HepG2 (cell line): Measurements from ENCODE around the gene OVCH2. TPM values are rescaled to one million over a fixed set of nuclear protein-coding genes. Genes with fewer than 3 reads are reported as not detected.

ENCODE experiments used
- CHD4 ChIP-seq: fragments of 200-600 bp; sonication (generic); IDR thresholded peaks from 2 replicates; pipeline ENCODE4 v1.7.0; 2017; ENCODE audit warnings: mild to moderate bottlenecking, low read length, borderline replicate concordance
- CREM ChIP-seq, 2 experiments: sonication (generic) in 1 of 2; formaldehyde crosslinking in 1 of 2; IDR thresholded peaks; 2 replicates each; pipeline versions ENCODE4 v1.4.0 to v1.6.1; 2016 to 2020; ENCODE audit warnings: antibody characterized with exemption in 1 of 2, mild to moderate bottlenecking in 1 of 2, missing genetic modification reagents in 1 of 2
- DNMT1 ChIP-seq: sonication (generic); formaldehyde crosslinking; IDR thresholded peaks from 2 replicates; pipeline ENCODE4 v1.5.1; 2020; ENCODE audit warnings: mild to moderate bottlenecking, missing genetic modification reagents
- NFE2L1 ChIP-seq: sonication (generic); formaldehyde crosslinking; IDR thresholded peaks from 2 replicates; pipeline ENCODE4 v1.4.0; 2020; ENCODE audit warnings: missing genetic modification reagents, mild to moderate bottlenecking, borderline replicate concordance
- RXRB ChIP-seq: IDR thresholded peaks from 2 replicates; pipeline ENCODE4 v1.6.1; 2016; ENCODE audit warnings: borderline replicate concordance, missing genetic modification reagents, missing compliant biosample characterization
- SOX6 ChIP-seq, 2 experiments: fragments of 450-650 bp in 1 of 2; sonication (generic) in 1 of 2; formaldehyde crosslinking in 1 of 2; IDR thresholded peaks; 2 replicates each; pipeline versions ENCODE4 v1.4.0 to v1.6.1; 2017 to 2020; ENCODE audit warnings: antibody characterized with exemption in 1 of 2, mild to moderate bottlenecking in 1 of 2, missing genetic modification reagents in 1 of 2
- TEAD2 ChIP-seq: sonication (generic); formaldehyde crosslinking; IDR thresholded peaks from 2 replicates; pipeline ENCODE4 v1.9.0; 2021; ENCODE audit warnings: missing genetic modification reagents
- ZNF260 ChIP-seq: sonication (generic); formaldehyde crosslinking; IDR thresholded peaks from 2 replicates; pipeline ENCODE4 v1.4.0; 2020; ENCODE audit warnings: missing genetic modification reagents, low read depth, mild to moderate bottlenecking, borderline replicate concordance
- ZNF337 ChIP-seq: sonication (generic); formaldehyde crosslinking; IDR thresholded peaks from 2 replicates; pipeline ENCODE4 v1.5.1; 2020; ENCODE audit warnings: missing genetic modification reagents, low read depth, mild to moderate bottlenecking, borderline replicate concordance
- ZNF652 ChIP-seq: IDR thresholded peaks from 2 replicates; pipeline ENCODE4 v1.6.1; 2016; ENCODE audit warnings: low read depth, borderline replicate concordance
- ZSCAN9 ChIP-seq: IDR thresholded peaks from 2 replicates; pipeline ENCODE4 v1.6.1; 2016; ENCODE audit warnings: borderline replicate concordance
- polyA plus RNA-seq, 8 experiments: library from polyadenylated mRNA; depleted of rRNA in 3 of 8; stranded (reverse) in 7 of 8; unstranded in 1 of 8; fragments of >200 nt; fragmentation: Illumina TruSeq in 4 of 8; extraction: Trizol in 4 of 8; gene quantifications; 2 replicates each; pipeline versions ENCODE4 v1.2.1 to v1.2.3, GENCODE V29; 2011 to 2016; ENCODE audit warnings: low read depth in 4 of 8, missing spikeins in 1 of 8, mixed read lengths in 1 of 8; ENCODE audit not compliant: insufficient read depth in 1 of 8
- total RNA-seq, 5 experiments: library from RNA; depleted of rRNA; stranded (reverse); fragments of >200 nt; fragmentation: Illumina TruSeq; extraction: Trizol; gene quantifications; 2 replicates each; pipeline ENCODE4 v1.2.3, GENCODE V29; 2016; ENCODE audit warnings: low read depth in 1 of 5
- TF ChIP-seq, protein P1 (sequence below): sonication (generic); formaldehyde crosslinking; IDR thresholded peaks from 2 replicates; pipeline ENCODE4 v1.5.1; 2020; ENCODE audit warnings: mild to moderate bottlenecking, missing genetic modification reagents
- TF ChIP-seq, protein P2 (sequence below): sonication (generic); formaldehyde crosslinking; IDR thresholded peaks from 2 replicates; pipeline ENCODE4 v1.4.0; 2020; ENCODE audit warnings: mild to moderate bottlenecking, missing genetic modification reagents, borderline replicate concordance
- TF ChIP-seq, protein P3 (sequence below): sonication (generic); formaldehyde crosslinking; IDR thresholded peaks from 2 replicates; pipeline ENCODE4 v1.9.0; 2021; ENCODE audit warnings: missing genetic modification reagents, mild to moderate bottlenecking, borderline replicate concordance
- TF ChIP-seq, protein P4 (sequence below): sonication (generic); formaldehyde crosslinking; IDR thresholded peaks from 2 replicates; pipeline ENCODE4 v1.4.0; 2020; ENCODE audit warnings: missing genetic modification reagents, borderline replicate concordance
- TF ChIP-seq, protein P5 (sequence below): sonication (generic); formaldehyde crosslinking; IDR thresholded peaks from 2 replicates; pipeline ENCODE4 v1.5.0; 2020; ENCODE audit warnings: missing genetic modification reagents, mild to moderate bottlenecking, borderline replicate concordance
- TF ChIP-seq, protein P6 (sequence below): sonication (generic); formaldehyde crosslinking; IDR thresholded peaks from 2 replicates; pipeline ENCODE4 v1.9.0; 2022; ENCODE audit warnings: missing genetic modification reagents, mild to moderate bottlenecking, borderline replicate concordance

OVCH2 gene
- total and polyA plus RNA-seq, 2 of the 13 experiments (the other 11 are each of a cell fraction or from before 2014, with no cell fraction given): not detected

DNA sequence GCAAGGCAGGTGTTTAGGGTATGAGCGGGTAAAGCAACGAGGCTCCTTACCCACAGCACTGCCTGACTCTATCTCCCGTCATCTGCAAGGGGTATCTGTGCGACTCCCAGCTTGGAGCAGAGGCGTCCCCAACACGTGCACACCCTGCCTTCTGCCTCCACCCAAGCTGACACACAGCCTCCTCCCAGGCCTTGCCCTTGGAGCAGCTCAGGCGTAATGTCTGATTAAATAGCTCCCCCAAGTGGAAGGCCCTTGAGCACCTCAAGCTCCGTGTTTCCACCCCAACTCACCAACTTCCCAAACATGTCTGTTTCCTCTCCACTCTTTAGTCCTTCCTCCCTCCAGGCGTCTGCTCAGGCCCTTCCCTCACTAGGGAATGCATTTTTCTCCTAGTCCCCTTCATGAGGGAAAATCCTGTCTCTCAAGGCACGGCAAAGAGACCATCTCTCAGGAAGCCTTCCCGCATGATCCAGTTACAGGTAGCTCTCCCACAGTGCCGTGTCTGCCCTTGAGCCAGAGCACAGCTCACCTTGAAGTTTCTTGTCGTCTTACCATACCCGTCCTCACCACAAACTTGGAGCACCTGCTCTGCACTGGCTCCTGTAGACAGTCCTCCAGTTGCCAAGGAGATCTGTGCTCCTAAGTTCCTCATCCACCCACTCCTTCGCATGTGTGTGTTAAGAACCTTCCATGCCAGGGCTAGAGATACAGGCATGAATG is 48.8 kb downstream of the OVCH2 start (continued):
- TF ChIP-seq TEAD2 (CRISPR knock-in tag): no peak
- no peak for TF ChIP-seq SOX6 (IDR thresholded peaks at IDR 0.05)
- no peak for TF ChIP-seq SOX6 (CRISPR knock-in tag; IDR thresholded peaks at IDR 0.05)
- no peak for TF ChIP-seq ZNF337 (CRISPR knock-in tag)
- TF ChIP-seq ZSCAN9 (CRISPR knock-in tag): no peak
- TF ChIP-seq, protein P1, sequence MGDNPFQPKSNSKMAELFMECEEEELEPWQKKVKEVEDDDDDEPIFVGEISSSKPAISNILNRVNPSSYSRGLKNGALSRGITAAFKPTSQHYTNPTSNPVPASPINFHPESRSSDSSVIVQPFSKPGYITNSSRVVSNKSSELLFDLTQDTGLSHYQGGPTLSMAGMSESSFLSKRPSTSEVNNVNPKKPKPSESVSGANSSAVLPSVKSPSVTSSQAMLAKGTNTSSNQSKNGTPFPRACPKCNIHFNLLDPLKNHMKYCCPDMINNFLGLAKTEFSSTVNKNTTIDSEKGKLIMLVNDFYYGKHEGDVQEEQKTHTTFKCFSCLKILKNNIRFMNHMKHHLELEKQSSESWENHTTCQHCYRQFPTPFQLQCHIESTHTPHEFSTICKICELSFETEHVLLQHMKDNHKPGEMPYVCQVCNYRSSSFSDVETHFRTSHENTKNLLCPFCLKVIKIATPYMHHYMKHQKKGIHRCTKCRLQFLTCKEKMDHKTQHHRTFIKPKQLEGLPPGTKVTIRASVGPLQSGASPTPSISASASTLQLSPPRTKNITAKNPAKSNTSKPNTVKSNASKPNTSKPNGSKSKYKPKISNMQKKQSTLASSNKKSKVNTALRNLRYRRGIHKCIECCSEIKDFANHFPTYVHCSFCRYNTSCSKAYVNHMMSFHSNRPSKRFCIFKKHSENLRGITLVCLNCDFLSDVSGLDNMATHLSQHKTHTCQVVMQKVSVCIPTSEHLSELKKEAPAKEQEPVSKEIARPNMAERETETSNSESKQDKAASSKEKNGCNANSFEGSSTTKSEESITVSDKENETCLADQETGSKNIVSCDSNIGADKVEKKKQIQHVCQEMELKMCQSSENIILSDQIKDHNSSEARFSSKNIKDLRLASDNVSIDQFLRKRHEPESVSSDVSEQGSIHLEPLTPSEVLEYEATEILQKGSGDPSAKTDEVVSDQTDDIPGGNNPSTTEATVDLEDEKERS: no peak
- no peak for TF ChIP-seq CHD4
- TF ChIP-seq RXRB (CRISPR knock-in tag): no peak
- TF ChIP-seq, protein P2, sequence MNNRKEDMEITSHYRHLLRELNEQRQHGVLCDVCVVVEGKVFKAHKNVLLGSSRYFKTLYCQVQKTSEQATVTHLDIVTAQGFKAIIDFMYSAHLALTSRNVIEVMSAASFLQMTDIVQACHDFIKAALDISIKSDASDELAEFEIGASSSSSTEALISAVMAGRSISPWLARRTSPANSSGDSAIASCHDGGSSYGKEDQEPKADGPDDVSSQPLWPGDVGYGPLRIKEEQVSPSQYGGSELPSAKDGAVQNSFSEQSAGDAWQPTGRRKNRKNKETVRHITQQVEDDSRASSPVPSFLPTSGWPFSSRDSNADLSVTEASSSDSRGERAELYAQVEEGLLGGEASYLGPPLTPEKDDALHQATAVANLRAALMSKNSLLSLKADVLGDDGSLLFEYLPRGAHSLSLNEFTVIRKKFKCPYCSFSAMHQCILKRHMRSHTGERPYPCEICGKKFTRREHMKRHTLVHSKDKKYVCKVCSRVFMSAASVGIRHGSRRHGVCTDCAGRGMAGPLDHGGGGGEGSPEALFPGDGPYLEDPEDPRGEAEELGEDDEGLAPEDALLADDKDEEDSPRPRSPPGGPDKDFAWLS: no peak
- TF ChIP-seq, protein P3, sequence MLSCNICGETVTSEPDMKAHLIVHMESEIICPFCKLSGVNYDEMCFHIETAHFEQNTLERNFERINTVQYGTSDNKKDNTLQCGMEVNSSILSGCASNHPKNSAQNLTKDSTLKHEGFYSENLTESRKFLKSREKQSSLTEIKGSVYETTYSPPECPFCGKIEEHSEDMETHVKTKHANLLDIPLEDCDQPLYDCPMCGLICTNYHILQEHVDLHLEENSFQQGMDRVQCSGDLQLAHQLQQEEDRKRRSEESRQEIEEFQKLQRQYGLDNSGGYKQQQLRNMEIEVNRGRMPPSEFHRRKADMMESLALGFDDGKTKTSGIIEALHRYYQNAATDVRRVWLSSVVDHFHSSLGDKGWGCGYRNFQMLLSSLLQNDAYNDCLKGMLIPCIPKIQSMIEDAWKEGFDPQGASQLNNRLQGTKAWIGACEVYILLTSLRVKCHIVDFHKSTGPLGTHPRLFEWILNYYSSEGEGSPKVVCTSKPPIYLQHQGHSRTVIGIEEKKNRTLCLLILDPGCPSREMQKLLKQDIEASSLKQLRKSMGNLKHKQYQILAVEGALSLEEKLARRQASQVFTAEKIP (CRISPR knock-in tag): no peak
- TF ChIP-seq ZNF260 (CRISPR knock-in tag): no peak
- no peak for TF ChIP-seq NFE2L1 (CRISPR knock-in tag)
- TF ChIP-seq, protein P4, sequence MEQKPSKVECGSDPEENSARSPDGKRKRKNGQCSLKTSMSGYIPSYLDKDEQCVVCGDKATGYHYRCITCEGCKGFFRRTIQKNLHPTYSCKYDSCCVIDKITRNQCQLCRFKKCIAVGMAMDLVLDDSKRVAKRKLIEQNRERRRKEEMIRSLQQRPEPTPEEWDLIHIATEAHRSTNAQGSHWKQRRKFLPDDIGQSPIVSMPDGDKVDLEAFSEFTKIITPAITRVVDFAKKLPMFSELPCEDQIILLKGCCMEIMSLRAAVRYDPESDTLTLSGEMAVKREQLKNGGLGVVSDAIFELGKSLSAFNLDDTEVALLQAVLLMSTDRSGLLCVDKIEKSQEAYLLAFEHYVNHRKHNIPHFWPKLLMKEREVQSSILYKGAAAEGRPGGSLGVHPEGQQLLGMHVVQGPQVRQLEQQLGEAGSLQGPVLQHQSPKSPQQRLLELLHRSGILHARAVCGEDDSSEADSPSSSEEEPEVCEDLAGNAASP (CRISPR knock-in tag): no peak
- TF ChIP-seq, protein P5, sequence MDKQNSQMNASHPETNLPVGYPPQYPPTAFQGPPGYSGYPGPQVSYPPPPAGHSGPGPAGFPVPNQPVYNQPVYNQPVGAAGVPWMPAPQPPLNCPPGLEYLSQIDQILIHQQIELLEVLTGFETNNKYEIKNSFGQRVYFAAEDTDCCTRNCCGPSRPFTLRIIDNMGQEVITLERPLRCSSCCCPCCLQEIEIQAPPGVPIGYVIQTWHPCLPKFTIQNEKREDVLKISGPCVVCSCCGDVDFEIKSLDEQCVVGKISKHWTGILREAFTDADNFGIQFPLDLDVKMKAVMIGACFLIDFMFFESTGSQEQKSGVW (CRISPR knock-in tag): no peak
- TF ChIP-seq ZNF652 (CRISPR knock-in tag): no peak
- TF ChIP-seq, protein P6, sequence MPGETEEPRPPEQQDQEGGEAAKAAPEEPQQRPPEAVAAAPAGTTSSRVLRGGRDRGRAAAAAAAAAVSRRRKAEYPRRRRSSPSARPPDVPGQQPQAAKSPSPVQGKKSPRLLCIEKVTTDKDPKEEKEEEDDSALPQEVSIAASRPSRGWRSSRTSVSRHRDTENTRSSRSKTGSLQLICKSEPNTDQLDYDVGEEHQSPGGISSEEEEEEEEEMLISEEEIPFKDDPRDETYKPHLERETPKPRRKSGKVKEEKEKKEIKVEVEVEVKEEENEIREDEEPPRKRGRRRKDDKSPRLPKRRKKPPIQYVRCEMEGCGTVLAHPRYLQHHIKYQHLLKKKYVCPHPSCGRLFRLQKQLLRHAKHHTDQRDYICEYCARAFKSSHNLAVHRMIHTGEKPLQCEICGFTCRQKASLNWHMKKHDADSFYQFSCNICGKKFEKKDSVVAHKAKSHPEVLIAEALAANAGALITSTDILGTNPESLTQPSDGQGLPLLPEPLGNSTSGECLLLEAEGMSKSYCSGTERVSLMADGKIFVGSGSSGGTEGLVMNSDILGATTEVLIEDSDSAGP (CRISPR knock-in tag): peak; percentile 7; the same call in 1 of the 2 replicates
- no peak for TF ChIP-seq DNMT1
- TF ChIP-seq CREM (IDR thresholded peaks at IDR 0.05): no peak
- no peak for TF ChIP-seq CREM (CRISPR knock-in tag; IDR thresholded peaks at IDR 0.05)
